TTC549 (cell line): Measurements from ENCODE around the gene MOXD1.

ENCODE experiments used
- FAIRE-seq: peaks from 2 replicates; lab custom pipeline; 2012; peaks lifted over from hg19 to GRCh38; lab: Jason Lieb, UNC

MOXD1 gene

DNA sequence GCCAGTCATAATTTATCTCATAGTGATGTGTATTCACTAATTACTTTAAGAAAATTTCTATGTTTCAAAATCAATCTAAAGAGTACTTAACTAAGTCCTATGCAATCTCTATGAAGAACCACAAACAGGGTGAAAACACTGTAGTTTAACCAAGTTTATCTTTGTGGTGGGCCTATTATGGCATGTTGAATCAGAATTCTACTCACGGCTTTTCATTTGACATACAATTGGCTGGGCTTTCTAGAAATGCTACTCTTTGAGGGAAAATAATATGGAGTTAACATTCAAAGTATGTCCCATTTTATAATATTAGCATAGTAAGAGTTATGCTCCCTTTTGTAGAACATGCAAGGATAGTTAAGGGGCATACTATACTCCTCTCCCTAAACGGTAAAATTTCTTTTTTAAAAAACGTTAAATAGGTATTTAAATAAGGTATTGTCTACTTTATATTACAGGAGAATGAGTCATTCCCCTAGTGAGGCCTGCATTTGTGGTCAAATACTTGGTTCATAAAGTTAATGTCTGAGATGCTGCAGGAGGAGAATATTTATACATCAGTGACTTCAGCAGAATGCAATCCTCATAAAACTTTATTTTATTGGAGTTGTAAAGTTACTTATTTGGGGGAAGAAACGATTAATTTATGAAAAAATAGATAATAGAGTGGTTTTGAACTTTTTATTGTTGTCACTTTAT lies 1.8 kb downstream of the MOXD1 start:
- no peak for FAIRE-seq

DNA sequence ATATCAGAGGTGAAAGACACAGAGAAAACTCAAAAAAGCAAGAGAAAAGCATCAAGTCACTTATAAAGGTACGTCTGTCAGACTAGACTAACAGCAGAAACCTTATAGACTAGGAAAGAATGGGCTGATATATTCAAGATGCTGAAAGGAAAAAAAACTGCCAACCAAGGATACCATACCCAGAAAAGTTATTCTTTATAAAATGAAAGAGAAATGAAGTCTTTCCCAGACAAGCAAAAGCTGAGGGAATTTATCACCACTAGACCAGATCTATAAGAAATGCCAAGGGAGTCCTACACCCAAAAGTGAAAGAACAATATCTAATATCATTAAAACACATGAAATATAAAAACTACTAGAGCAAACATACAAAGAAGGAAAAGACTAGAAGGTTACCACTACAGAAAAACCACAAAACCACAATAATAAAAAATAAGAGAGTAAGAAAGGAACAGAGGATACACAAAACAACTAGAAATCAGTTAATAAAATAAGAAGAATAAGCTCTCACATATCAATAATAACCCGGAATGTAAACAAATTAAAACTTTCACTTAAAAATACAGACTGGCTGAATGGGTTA lies 6.2 kb downstream of the MOXD1 start:
- FAIRE-seq: no peak

DNA sequence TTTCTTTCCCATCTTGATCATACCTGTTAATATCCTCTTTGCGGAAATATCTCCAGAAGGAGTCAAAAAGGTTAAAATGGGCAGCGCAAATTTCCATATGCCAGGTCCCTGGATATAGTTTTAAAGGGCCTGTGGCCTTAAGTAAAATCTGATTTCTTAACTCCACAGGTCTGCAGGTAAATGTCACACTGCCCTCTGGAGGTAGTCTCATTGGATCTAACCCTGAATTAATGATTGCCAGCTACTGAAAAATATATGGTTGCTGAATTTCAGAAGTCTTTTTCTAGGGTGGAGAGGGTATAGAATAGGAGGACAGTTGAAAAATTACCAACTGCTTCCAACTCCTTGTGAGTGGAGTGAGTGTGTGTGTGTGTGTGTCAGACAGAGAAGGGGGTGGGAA lies 8.5 kb downstream of the MOXD1 start:
- FAIRE-seq: no peak

DNA sequence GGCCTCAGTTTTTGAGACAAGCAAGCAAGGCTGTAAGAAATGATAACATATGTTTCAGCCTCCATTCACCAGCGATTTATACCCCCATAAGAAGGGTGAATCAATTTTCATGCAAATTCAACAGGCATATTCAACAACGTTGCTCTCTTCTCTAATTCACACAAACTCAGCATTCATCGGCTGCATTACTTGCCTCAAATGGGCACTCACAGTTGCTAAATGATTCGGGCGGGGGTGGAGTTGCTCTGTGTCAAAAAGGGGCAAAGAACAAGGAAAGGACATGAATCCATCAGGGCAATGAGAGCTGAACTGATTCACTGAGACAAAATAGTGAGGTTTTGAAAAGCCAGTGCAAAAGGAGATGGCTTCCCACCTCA lies 9.0 kb downstream of the MOXD1 start:
- no peak for FAIRE-seq

DNA sequence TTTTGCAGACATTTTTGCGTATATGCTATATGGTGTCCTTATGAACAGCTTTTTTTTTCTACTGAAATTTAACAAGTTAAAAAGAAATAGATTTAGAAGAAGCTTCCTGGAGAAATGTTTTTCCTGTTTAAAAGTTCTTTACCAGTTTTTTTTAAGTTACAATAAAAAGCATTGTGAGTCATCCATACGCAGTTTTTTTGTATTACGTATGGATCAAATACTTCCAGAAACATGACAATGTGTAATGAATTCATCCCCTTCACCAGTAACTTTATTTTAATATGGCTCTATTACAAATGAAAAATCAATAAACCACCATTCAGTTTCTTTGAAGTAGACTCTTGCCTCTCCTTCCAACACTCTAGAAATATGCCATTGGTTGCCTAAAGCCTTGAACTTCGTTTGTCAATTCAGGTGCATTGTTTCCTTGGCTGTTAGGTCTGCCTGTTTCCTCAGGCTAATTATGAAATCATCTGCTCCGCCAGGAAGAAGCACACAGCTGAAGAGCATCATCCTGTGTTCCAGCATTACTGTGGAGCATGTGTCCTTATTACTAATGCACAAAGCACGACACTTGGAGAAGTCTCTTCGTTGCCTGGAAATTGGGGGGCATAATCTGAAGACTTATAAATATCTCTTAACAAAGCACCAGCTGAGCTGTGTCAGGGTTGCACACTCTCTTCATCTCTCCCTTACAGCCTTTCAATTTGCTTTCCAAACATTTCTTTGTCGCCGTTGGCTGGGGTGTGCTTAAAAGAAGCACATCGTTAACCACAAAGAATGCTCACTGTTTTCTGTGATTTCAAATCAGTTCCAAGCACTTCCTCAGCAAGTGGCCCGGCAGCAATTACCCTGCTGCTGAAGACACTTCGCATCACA lies 9.6 kb downstream of the MOXD1 start:
- no peak for FAIRE-seq

DNA sequence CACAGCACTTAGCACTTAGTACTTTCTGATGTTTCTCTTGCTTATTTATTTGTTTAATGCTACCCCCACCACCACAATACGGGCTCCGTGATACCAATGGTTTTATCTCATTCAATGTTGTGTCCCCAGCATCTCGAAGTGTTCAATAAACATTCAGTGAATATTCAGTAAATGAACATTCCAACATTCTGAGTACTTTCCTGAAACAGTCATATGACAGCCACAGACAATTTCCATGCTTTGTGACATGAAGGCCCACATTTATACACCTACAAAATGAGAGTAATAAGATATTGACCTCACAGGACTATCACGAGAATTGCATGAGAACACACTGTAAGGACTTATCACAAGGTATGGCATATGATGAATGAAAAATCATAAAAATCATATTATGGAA lies 10.8 kb downstream of the MOXD1 start:
- FAIRE-seq: no peak

DNA sequence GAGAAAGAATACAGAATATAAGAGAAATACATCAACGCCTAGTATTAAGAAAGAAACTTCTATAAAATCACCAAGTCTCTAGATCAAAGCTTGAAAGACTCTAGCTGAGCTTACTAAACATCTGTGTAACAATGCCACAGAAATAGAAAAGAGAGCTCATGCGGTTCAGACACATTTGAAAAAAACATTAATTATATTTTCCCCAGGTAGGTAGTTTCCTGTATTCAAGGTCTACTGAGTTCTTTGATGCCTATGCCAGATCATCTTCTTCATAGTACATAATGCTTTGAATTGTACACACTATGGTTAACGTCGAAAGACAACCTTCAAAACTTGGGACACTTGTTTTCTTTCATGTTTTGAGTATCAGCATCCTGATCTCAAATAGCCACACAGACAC lies 11.3 kb downstream of the MOXD1 start:
- FAIRE-seq: no peak

DNA sequence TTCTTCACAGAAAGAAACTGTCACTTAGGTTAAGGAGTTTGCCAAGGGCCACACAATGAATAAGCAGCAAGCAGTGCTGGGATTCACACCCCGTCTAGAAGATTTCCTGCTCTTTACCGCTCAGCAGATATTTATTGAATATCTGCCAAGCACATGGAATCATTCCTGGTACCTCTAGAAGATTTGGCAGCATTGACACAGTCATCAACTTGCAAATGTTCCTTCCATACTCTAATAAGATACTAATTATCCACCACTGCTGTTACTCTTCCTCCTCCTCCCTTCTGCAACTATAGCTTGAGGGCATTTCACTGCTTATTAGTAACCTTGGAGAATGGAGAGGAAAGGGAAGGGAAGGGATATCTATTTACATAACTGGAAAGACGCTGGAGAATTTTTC lies 13.0 kb downstream of the MOXD1 start:
- FAIRE-seq: no peak

DNA sequence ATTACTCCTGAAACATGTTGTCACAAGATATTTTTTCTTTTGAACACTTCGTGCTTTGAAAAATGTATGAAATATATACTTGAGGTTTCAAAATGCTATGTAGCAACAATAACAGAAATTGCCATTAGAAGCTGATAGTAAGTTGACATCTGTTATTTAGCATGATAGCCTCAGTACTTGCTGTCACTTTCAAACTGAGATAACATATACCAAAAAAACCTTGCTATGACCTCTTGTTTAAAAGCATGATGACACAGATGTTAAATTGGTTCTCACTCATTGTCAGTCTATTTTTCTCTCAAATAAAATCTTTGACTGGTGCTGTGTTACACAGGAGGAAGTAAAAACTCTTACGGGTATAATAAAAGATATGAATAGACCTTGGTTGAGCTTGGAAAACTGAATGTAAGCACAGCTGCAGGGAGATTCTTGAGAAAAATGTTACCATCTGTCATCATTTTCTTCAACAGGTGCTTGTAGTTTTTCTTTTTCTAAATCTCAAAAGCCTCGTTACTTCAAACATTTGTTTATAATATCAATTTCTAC lies 18.6 kb downstream of the MOXD1 start:
- no peak for FAIRE-seq

DNA sequence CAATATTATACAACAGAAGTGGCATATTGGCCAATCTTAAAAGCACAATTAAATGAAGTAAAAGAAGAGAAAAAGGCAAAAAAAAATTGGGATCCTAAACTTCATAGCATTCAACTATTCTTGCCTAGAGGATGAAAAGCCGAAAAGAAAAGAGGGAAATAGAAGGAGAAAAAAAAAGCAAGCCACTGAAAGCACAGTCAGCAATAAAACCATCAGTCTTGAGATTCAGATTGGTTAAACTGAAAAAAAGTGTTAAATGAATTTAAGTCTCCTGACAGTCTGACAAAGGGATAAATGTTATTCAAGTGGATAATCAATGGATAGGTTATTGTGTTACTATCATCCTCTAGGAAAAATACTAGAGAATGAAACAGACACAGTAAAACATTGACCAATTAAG lies 19.9 kb downstream of the MOXD1 start:
- FAIRE-seq: no peak

DNA sequence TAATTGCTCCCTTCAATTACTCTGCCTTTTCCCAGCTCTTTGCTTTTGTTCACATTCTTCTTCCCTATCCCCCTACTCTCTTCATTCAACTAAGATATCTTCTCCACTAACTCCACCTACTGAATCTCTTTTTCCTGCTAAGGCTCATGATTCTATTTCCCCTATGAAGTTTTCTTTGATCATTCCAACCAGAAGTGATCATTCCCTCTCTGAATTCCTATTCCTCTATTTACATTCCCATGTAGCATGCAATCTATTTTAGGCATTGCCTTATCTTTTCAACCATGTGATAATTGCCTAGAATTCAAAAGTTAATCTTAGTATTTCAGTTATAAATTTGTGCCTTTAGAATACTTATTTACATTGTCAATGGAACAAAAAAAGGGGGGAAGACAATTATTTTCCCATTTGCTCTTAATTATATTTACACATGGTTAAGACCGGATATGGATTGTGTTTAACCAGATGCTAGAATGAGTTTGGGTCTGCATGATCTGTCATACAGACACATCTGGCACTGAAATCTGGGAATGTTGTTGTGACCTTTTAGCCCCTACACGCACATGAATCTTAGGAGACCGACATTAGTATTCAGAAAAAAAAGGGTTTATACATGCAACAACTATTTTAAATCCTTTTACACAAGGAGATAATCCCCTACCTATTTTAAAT lies 20.8 kb downstream of the MOXD1 start:
- no peak for FAIRE-seq

DNA sequence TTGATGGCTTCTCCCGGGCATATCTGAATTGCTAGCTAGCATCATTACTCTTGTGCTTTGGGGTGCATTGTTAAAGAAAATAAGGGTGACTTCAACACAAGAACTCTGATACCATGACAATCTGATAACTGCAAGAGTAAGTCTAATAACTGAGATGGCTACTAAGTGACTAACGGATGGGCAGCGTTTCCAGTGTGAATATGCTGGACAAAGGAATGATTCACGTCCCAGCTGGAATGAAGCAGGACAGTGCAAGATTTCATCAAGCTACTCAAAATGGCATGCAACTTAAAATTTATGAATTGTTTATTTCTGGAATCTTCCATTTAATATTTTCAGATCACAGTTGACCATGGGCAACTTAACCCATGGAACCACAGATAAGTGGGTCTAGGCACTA lies 31.7 kb downstream of the MOXD1 start:
- FAIRE-seq: no peak

DNA sequence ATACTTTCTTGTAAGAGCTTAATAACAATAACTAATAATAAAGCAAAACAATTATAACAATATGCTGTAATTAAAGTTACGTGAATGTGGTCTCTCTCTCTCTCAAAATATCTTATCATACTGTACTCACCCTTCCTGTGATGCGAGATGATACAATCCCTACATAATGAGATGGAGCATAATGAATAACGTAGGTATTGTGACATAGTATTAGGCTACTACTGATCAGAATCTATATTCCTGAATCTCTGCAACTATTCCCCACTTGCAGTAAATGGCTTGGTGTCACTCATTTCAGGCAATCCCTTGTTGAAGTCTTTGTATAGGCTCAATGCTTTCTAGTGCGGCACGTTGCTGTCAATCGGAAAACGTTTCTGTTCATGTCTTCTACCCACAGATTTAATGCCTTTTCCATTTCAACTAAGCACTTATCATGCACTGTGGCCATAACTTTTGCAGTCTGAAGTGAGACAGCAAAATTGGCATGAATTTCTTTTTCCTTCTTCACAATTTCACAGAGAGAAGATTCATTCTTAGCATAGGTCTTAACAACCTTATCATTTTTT lies 32.3 kb downstream of the MOXD1 start:
- FAIRE-seq: no peak

DNA sequence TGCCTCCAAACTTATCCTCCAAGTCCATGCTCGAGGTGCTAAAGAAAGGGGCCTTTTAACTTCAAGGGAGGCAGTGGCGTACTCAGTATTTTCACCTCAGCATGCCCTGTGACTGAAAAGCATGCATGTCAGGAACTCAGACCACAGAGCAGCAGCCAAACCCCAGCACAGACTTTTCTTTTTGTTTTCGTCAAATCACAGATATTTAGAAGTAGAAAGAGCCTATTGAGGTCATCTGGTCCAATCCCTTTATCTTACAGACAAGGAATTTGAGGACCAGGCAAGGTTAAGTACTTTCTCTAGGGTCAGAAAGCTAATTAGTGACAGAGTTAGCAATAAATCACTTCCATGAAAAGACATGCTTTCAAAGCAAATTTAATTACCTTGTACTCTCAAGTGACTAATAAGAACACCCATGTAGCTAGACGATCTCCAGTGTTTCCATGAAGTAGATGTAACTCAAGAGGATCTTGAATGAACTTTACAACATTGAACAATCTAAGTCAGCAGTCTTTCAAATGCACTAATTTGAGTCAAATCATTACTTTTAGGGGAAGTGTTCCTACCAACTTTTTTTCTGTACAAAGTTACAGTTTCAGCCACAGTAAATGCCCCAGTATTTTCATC lies 35.9 kb downstream of the MOXD1 start:
- FAIRE-seq: no peak

DNA sequence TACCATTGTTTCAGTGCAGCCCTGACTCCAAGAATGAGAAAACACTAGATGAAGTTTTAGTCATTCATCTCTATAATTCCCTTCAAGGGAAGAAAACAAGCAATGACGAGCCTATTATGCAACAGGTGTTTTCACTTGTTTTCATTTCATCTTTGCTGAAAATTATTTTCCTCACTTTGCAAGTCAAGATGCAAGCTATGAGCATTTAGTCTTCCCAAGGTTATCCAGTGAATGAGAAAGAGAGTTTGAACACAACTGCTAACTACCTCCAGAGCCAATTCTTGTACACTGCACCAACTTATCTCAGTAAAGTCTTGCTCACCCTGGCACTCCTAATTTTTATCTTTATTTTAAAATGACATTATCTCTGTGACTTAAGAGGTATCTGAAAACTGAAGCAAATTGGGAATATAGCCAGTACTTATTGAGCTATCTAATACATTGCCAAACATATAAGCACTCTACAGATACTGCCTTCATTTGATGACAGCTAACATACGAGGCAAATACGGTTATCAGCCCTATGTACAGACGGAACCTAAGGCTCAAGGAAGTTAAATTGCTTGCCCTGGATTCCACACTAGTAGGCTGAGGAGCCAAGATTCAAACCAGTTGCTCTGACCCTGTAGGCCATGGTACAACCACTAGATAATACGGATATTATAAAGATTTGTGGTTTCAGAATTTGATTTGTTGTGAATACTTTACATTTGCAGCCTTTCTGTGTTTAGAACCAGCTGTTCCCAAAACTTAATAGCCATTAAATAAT lies 36.8 kb downstream of the MOXD1 start:
- no peak for FAIRE-seq

DNA sequence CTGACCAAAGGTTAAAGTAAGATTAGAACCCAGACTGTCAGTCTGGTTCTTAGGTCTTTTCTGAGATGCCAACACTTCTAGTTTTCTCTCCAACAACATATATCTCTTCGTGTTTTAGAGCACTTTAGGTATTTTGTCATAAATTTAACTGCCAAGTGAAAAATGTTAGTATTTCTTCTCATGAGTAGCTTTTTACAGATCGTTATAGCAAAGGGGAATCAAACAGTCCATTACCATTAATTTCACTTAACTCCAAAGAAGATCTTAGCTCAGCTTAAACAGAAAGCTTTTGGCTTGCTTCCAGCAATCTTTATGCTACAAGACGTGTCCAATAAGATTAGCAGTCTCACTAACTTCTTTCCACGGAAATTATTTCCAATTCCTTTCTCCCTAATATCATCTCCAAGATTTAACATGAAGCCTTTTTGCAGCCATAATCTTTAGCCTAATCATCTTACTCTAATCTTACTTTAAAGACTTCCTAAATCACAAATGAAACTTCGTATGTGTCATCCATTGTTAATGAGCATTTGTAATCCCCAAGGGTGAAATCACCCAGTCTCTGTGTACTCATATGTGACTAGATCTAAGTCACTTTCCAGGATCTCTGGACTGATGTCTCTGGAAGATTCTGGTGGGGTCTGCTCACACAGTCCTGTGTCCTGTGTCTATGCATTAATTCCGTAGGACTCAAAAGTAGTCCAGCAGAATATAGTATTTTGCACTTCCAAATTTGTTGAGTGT lies 38.7 kb downstream of the MOXD1 start:
- no peak for FAIRE-seq

DNA sequence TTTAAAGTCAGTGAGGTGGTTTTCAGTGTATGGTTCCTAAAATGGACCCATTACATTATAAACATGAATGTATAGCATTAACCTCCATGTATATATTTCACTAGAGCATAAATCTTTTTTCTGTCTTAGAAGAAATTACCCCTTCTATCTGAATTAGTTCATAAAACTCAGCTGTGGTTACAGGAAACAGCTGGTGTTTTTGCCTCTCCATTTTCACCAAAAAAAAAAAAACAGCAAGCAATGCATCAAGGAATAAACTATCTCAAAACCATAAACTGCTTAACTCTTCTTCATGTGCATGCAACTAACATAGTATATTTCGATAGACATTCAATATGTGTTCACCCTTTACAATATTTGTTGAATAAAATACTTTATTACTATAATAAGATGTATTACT lies 40.2 kb downstream of the MOXD1 start:
- FAIRE-seq: no peak

DNA sequence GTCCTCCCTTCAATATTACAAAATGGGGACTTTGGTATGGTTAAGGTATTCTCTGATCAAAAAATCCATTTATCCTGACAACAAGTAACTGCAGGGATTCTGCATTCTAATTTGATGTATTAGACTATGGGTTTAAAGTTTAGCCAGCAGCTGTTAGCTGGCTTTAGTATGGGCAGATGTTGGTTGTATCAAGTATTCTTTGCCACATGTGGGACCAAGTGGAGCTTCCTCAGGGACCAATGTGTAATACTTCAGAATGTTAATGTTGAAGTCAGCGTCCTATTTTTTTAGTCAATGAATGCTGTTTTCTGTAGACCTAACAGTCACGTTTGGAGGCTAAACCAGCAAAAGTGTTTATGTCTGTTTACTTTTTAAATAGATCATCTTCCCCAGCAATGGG lies 41.4 kb downstream of the MOXD1 start:
- FAIRE-seq: no peak

DNA sequence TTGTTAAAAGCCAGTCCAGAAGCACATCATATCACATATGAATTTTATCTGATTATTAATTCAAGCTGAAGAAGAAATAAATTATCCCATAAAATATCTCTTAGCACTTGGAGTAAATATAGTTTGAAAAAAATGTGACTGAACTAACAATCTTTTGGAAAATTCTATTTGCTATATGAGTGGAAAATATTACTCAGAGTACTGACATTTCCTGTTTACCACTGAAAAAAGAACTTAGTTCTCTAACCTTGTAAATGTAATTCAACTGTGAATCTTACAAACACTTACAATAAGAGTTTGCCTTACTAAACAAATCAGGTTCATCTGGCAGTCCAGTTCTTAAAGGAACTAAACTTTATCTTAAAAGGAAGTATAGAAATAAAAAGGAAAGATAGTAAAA lies 44.2 kb downstream of the MOXD1 start:
- no peak for FAIRE-seq

DNA sequence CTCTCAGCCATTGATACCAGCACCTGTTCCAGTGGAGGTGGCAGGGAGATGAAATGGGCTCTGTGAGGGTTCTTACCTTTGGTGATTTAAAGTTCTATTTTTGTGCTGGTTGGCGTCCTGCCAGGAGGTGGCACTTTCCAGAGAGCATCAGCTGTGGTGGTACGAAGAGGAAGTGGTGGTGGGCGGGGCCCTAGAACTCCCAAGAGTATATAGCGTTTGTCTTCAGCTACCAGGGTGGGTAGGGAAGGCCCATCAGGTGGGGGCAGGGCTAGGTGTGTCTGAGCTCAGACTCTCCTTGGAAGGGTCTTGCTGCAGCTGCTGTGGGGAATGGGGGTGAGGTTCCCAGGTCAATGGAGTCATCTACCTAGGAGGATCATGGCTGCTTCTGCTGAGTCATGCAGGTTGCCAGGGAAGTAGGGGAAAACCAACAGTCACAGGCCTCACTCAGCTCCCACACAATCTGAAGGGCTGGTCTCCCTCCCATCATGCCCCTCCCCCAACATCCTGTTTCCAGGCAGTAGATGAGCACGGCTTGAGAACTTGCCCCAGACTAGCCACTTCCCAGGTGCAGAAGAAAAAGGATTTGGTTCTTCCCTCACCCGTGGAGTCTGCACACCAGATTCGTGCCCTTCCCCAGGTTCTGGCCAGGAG lies 46.6 kb downstream of the MOXD1 start:
- FAIRE-seq: no peak
